DND-41 (cell line): Measurements from ENCODE around the gene TRERF1.

Experiments used
- CTCF ChIP-seq: IDR thresholded peaks from 2 replicates; pipeline ENCODE4 v1.5.1; 2012; ENCODE audit warnings: borderline replicate concordance, low read length, moderate library complexity, mild to moderate bottlenecking; ENCODE audit not compliant: poor library complexity, severe bottlenecking; ENCODE audit errors: extremely low read depth
- EZH2 ChIP-seq: IDR thresholded peaks from 3 replicates; pipeline ENCODE4 v1.6.1; 2012; ENCODE audit warnings: borderline replicate concordance, low read depth, mild to moderate bottlenecking, moderate library complexity, low read length, inconsistent platforms; ENCODE audit not compliant: severe bottlenecking

DNA sequence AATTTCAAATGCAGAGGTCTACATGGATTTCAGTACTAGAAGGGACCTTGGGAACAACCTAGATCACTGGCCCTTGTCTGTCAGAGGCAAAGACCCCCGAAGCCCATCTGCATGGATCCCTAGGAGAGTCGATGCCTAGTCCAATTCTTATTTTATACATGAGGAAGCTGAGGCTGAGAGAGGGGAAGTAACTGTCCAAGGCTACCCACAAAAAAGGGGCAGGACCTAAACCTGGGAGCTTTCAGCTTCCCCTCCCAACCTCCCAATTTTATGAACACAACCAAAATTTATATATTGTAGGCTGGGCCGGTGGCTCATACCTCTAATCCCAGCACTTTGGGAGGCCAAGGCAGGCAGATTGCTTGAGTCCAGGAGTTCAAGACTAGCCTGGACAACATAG lies 73.2 kb downstream of the TRERF1 start:
- TF ChIP-seq CTCF (no peak), EZH2 (no peak)
